IPS-18c (cell line): ENCODE data around the gene LAIR2.

ENCODE experiments used
- H3K4me3 ChIP-seq: 2 replicates; pipeline ENCODE4 v1.7.0; 2013; ENCODE audit warnings: low read depth, mild to moderate bottlenecking, low read length, moderate library complexity; ENCODE audit not compliant: insufficient read depth
- H3K9me3 ChIP-seq: one replicate; pipeline ENCODE4 v1.6.1; 2013; ENCODE audit warnings: mild to moderate bottlenecking, low read length, moderate library complexity; ENCODE audit not compliant: control insufficient read depth, insufficient read depth

Gene LAIR2

DNA sequence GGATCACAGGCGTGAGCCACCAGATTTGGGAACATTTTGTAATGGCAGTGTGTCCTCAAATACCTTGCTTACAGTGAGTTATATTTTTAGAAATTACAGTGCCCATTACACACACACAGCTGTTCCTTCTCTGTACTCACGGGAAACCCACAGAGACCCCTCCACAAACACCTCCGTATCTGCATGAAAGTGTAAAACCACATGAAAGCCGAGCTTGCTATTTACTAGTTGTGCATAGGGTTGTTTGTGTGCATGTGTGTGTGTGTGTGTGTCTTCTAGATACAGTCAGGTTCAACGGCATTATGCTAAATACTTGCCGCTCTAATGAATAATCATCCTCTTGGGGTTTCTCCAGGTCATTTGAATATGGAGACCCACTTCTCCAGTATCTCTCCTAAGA lies 48.7 kb downstream of the LAIR2 start:
- H3K9me3 ChIP-seq, result peaks cover 17% of the 10 kb centered on the region

DNA sequence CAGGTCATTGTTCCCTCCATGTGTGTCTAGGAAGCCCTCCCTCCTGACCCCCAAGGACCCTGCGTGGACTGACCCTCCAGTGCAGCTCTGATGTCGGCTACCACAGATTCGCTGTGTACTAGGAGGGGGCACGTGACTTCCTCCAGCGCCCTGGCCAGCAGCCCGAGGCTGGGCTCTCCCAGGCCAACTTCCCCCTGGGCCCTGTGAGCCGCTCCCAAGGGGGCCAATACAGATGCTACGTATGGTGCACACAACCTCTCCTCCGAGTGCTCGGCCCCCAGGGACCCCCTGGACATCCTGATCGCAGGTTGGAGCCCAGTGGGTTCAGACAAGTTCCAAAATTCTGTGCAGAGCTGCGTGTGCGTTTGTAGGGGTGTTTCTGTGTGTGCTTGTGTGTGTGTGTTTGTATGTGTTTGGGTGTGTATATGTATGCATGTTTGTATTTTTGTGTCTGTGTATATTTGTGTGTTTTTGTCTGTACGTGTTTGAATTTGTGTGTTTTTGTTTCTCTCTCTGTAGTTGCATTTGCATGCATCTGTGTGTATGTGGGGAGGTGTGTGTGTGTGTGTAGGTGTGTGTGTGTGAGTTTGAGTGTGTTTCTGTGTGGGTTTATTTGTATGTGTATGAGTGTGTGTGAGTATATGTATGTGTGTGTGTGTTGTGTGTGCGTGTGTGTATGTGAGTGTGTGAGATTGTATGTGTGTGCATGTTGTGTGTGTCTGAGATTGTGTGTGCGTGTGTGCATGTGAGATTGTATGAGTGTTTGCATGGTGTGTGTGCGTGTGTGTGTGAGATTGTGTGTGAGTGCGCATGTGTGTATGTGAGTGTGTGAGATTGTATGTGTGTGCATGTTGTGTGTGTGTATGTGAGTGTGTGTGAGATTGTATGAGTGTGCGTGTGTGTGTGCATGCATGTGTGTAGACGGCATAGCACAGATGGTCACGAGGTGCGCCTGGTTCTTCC lies 49.6 kb downstream of the LAIR2 start:
- H3K4me3 ChIP-seq, result no peak overlapping the region
- H3K9me3 ChIP-seq, result peaks cover 17% of the 10 kb centered on the region

More for the DNA sequence above, 48.7 kb downstream of the LAIR2 start:
- no peak overlapping the region for H3K4me3 ChIP-seq

DNA sequence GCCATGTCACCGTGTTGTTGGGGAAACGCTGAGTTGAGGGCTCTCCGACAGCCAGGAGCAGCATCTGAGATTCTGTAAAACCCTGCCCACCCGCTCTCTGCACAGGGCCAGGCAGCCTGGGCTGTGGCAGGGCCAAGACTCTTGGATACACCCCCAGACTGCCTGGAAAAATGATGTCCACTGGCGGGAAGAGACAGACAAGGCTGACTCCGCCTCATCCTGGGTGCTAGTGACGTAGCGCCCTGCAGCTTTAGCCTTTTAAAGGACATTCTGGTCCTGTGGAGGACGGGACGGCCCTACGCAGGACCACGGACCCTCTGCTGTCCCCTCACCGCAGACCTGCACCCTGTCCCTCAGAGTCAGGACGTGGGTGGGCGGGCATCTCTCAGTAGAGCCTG lies 50.3 kb downstream of the LAIR2 start:
- Histone ChIP-seq H3K4me3 (no peak overlapping the region), H3K9me3 (peaks cover 17% of the 10 kb centered on the region)

DNA sequence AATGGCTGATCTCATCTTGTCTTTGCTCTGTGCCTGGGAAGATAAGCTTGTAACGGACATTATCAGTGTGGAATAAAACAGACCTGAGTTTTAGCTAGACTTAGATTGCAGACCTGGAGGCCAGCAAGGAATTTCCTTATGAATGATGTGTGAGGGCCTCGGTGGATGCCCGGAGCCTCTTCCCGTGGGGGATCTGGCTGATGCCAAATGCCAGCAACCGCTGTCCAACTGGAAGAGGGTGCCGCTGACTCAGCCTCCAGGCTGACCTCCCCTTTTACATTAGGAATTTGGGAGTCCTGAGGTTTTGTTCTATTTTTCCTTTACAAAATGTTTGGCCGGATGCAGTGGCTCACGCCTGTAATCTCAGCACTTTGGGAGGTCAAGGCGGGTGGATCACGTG lies 51.4 kb downstream of the LAIR2 start:
- H3K9me3 ChIP-seq, result peaks cover 17% of the 10 kb centered on the region
- H3K4me3 ChIP-seq, result no peak overlapping the region

DNA sequence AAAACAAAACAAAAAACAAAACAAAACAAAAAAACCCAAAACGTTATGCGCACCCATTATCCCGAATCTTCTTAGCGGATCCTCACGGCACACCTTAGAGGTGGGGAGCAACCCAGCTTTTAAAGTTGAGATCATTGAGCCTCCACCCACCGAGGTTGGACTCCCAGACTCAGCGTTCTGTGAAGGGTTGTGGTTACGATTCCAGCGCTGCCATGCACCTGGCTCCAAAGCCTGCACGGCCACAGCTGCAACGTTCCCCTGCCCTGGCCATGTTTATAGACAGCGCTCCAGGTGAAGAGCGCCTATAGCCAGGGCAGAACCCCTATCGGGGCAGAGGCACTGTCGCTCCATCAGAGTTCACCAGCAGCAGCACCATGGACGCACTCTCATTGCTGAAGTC lies 52.3 kb downstream of the LAIR2 start:
- Histone ChIP-seq H3K9me3 (peaks cover 13% of the 10 kb centered on the region), H3K4me3 (no peak overlapping the region)

DNA sequence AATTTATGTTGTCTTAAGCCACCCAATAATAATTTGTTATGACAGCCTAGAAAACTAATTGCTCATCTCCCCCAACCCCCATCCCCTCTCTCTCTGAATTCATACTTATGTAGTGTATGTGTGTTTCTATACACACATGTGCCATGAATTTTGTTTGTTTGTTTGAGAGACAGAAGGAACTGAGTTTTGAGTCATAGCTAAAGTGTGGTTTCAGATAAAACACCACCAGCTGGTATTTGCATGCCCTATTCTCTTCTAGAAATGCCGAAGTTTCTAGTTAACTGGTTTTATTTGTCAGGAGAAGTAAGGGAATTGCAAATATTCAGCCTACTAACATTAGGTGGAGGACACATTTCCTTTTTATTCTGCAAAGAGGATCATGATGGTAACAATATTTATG lies 53.6 kb downstream of the LAIR2 start:
- Histone ChIP-seq H3K4me3 (no peak overlapping the region), H3K9me3 (peaks cover 10% of the 10 kb centered on the region)

DNA sequence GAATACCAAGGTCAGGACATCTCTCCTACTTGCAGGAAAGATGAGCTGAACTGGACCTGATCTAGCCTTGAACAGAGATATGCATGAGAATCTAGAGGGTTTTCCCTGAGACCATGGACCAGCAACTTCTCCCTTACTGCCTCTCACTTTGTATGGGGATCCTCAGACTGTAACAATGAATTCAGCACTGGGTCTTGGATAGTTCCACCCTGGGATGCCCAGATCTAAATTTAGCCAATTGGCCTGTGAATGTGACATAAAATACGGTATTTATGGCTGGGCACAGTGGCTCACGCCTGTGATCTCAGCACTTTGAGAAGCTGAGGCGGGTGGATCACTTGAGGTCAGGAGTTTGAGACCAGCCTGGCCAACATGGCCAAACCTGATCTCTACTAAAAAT lies 55.7 kb downstream of the LAIR2 start:
- peaks cover 4% of the 10 kb centered on the region for H3K9me3 ChIP-seq
- H3K4me3 ChIP-seq, result no peak overlapping the region
